CD4-positive, alpha-beta T cell treated with Interleukin-4 for 1 hour (primary cell): ENCODE measurements around the gene MRPL30.
"Not testable (repeated sequence)": the region's sequence is repeated elsewhere in the genome, so short reads cannot be mapped to it uniquely, and the experiment has no call there.

Source experiments
- DNase-seq, 2 donors: peaks; one replicate each; pipeline ENCODE4 v3.0.0-alpha.2; 2020 to 2022

MRPL30 gene

DNA sequence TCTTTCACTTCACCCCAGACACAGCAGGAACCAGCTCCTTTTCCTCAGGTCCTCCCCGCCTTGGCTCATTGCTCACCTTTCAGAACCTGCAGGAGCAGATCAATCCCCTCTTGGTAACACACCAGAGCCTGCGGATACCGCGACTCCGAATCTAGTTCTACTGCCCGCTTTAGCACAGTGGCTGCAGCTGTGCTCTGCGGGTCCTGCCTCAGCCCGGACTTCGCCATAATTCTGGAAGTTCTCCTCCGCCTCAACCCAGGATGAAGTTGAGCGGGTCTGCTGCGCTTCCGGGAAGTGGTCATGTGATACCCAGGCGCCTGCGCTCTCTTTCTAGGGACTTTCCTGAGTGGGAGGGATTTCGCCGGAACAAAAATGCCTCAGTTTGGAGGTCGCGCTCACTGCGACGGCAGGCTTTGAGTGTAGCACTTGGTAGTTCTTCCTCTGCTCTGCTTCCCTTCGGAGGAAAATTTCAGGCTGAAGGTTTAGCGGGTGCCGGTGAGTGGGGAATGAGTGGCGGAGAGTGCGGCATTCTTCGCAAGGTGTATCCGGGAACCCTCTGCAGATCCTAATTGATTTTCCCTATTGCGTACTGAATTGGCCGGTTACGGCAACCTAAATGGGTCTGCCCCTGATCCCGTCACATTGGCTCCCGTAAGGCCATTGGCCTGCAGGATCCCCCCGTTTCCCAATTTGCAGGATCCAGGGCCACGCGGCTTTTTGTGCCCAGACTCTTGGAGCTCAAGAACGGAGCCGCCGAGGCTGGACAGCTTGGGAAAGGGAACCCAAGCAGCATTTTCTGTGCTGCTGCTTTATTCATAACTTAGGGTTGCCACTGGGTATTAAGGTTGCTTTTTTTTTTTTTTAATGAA is at the start of gene MRPL30, which contains the start of gene MITD1:
TSS of gene MRPL30 (plus strand) at position 430 of the 869 bp plus-strand sequence. CDS start 5,020 bp downstream, outside the sequence.
TSS of gene MITD1 (minus strand) at position 304 of the 869 bp plus-strand sequence. CDS start at position 227, 77 bp downstream.
- peak; percentile 92 to 94 for DNase-seq

DNA sequence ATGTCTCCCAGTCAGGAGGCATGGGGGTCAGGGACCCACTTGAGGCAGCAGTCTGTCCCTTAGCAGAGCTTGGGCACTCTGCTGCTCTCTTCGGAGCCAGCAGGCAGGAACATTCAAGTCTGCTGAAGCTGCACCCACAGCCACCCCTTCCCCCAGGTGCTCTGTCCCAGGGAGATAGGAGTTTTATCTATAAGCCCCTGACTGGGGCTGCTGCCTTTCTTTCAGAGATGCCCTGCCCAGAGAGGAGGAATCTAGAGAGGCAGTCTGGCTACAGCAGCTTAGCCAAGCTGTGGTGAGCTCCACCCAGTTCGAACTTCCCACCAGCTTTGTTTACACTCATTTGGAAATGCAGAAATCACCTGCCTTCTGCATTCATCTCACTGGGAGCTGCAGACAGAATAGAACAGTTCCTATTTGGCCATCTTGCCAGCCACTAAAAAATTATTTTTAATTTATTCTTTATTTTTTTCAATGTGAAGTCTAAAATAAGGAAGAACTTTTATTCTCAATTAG is 45.9 kb upstream of the MRPL30 start:
- DNase-seq, result not testable (repeated sequence)

DNA sequence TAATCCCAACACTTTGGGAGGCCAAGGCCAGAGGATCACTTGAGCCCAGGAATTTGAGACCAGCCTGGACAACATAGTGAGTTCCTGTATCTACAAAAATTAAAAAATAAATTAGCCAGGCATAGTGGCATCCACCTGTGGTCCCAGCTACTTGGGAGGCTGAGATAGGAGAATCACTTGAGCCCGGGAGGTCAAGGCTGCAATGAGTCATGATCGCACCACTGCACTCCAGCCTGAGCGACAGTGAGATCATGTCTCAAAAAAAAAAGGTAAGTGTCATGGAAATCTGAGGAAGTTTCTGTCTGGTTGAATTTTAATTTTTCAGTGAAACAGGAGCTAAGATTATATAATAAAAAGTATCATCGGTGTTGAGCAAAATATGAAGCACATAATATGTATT is 42.0 kb upstream of the MRPL30 start:
- DNase-seq, result no peak

DNA sequence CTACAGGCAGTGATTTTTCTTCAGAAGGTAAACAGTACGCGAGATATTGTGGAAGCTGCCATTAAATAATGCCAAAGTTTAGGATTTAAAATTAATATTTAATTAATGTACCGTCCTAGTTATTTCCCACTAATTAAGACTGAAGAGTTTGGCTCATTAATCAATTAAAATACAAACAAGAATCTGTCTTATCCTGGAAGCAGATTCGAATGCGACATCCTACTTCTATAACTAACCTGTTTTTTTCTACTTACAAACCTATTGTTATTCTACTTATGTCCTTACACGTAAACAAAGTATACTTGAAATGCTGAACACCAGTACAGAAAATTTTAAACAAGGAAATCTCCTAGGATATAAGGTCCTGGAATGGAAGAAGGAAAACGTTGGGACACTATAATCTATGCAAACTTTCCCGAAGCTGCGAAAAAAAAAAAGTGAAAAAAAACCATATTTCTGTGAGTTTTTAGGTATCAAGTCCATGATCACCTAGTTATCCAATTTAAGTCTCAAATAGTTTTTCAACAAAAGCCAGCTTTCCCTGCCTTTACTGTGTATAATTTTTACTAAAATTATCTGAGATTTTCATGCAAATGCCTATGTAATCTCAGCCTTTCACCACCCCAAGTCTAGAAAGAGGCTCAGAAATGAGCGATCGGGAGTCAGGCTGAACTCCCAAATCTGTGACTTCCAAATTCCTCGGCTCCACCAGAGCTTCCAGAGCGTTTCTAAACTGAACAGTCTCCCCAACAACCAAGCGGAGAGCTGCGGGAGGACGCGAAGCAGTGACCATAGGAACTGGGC is 40.7 kb upstream of the MRPL30 start:
- DNase-seq, result no peak

DNA sequence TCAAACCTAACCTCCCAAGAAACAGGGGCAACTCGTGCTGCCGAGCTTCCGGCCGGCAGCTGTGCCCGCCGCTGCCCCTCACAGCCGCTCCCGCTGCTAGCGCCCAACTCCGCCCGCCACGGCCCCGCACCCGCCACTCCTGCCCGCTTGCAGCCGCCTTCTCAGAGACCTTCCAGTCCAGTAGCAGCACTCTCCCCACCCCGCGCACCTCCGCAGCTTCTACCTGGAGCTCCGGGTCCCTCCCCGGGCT is 40.2 kb upstream of the MRPL30 start:
- no peak for DNase-seq

DNA sequence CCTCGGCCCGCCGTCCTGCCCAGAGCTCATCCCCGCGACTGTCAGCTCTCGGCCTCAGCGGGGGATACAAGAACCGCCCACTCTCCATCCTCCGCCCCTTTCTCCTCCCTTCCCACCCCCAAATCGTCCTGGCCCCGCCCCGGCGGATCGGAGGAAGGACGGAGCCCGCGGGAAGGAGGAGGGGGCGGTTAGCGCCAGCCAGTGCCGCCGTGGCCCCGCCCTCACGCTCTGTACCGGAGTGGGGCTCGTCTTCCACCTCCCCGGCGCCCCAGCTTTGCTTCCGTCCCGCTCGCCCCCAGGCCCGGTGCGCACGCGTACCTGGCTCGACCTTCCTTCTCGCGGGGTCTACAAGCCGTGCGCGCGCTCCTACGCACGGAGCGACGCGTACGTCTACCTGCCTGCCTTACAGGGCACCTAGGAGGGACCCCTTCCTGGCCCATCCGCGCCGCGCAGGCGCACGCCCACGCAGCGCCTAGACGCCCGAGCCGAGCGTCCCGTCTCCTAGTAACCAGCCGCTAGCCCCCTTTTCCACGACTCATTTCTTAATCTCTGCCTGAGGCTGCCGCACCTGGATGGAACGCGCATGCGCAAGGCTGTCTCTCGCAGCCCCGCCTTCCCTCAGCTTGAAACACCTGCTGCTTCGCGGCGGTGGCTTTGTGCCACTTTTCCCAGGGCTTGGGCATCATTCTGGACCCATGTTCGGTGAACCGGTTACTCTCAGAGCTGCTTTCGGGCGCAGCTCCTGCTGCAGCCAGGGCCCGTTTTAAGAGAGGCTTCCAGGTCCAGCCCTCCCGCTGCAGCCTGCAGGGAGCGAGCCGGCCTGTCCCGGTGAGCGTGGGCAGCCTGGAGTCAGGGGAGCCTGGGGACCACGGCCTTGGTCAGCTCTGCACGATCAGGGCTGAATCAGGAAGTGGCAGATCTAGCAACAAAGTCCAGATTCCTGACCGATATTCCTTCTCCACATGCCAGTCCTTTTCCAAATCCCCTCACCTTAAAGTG is 39.6 kb upstream of the MRPL30 start, which contains the start of gene C2orf15:
TSS of gene C2orf15 (plus strand) at position 598 of the 999 bp plus-strand sequence. CDS start 8,852 bp downstream, outside the sequence.
- peak; percentile 98 for DNase-seq

DNA sequence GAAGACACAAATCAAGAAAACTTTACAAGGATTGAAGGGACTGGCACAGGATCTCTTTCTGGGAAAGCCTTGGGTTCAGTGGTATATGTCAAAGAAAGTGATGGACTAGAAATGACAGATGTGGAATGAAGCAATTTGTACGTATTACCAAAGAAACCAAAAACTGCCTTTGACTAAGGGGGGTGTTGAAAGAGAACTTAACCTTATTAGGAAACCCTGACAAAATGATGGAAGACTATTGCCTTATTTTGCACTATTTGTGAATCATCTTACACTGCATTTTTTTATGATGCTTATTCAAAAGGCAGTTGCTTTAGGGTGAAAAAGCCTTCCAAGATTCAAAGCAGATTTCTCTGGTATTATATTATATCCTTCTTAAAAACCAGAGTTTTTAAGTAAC is 30.3 kb upstream of the MRPL30 start:
- DNase-seq, result no peak

DNA sequence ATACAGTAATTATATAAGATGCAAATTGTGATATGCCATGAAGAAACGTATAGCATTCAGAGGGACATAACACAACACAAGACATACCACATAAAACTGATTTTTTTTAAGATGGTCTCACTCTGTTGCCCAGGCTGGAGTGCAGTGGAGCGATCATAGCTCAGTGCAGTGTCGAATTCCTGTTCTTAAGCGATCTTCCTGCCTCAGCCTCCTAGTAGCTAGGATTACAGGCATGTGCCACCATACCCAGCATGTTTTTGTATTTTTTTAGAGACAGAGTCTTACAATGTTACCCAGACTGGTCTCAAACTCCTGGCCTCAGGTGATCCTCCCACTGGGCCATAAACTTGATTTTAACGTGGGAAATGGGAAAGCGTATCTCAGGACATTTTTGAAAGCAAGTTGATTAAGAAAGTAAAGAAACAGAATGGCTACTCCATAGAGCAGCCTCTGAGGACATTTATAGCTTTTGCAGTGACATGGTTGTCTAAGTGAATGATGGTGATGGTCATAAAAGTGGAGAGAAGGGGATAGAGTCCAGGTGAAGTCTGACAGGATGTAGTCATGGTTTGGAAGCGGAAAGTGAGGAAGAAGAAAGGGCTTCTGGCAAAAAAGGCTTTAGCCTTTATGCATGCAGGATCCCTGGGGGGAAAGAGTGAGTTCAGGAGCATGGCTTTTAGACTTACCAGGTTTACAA is 28.6 kb upstream of the MRPL30 start:
- no peak for DNase-seq

DNA sequence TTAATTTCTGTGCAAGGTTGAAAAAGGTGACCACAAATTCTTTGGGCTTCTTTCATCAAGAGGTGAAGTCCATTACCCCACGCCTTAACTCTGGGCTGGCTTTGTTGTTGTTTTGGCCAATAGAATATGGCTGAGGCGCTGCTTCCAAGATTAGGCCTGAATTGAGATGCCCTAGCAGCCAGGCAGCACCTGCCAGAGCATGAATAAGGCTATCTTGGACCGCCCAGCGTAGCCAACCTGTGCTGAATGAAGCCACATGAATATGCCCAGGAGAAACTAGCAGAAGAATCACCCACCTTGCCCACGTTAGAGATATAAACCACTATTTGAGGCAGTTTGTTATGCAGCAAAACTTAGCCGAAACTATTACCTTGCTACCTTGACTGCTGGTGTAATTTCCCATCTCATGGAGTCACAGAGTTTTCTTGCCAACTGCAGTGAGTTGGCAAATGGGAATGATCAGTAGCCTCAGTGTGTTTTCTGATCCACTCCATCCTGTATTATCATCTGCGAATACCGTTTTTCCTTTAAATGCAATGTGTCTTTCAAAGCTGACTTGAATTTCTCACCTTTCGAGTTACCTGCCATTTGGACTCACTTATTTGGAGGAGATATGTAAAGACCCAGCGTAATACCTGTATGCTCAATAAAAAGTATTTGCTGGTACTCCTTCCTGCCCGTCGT is 26.9 kb upstream of the MRPL30 start:
- no peak for DNase-seq

DNA sequence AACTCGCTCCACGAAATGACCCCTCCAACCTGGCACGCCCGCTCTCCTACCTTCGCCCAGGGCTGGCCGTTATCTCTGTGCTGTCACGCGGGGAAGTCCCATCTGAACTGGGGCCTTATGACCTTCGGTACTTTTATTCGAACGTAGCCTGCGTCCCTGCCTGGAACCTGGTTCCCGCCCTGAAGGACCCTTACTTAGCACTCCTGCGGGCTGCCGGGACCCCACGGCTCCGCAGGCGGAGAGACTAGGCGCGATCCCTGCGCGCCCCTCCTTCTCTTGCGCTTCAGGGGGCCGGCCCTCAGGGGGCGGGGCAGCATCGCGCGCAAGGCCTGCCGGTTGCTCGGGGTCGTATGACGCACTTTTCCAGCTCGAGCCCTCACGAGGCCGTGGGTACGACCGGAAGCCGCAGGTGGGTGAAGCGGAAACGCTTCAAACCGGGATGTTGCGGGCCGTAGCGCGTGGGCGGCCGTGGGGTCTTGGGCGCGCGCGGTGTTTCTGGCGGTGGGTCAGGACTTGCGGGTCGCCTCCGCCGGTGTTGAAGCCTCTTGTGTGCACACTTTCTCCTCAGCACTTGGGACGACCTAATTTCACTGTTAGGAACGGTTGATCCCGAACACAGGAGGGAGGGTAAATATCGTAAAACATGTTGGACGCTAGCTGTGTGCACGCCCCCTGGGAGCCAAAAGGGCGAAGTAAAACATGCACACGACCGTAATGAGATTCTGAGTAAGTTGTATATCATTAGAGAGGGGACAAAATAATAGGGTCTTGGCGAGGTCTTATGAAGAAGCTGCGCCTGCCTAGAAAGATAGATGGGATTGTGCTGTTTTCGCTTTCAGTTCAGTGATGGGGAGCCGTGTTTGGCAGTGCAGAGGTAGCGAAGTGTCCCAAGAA is 26.1 kb upstream of the MRPL30 start, which contains the start of the genes LIPT1 and TSGA10:
TSS of gene LIPT1 (plus strand) at position 325 of the 894 bp plus-strand sequence. CDS start 6,991 bp downstream, outside the sequence.
TSS of gene TSGA10 (minus strand) at position 300 of the 894 bp plus-strand sequence. CDS start 45,503 bp downstream, outside the sequence.
- DNase-seq, result peak; percentile 90 to 92

DNA sequence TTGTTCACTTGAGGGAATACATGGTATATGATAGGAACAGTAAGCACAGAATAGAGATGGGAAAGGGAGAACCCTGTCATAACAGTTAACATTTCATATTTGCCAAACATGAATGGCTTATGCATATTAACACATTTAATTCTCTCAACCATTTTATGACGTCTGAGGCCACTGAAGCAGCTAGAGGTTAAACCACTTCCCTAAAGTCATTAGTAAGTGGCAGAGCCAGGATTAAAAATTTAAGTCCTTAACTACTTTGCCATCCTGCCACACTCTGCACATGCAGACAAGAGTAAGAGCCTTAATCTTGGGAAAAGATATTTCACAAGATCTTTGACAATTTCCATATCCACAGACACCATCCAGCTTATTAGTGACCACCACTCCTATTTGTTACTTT is 24.1 kb upstream of the MRPL30 start:
- no peak for DNase-seq

DNA sequence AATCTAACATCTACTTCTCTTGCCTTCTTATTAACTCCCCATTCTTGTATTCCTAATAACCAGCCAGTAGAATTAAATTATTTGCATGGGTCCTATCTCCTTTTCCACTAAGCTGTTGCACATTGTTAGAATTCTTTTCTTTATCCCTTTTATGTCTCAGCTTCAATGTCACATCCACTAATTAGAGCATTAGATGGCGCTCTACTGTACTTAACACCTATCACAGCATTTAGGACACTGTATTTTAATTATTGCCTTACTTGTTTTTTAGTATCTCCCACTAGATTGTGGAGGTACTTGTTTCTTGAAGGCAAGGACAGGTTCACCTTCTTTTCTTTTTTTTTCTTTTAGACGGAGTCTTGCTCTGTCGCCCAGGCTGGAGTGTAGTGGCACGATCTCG is 22.4 kb upstream of the MRPL30 start:
- DNase-seq, result no peak

DNA sequence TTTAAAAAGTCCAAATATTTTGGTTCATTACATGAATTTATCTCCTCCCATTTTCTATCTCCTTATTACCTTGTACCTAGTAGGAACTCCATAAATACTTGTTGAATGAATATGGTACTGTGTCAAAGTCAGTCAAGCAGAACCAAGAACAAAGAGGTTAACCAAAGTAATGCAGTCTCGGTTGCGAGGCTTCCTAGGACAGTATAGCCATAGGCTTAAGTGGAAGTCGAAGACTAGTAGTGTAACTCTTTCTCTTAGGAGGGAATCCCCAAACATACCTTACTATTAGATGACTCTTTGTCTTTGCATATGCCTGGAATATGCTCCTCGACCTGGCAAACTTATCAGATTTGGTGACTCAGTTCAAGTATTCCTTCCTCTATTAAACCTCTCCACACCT is 21.4 kb upstream of the MRPL30 start:
- DNase-seq, result no peak

DNA sequence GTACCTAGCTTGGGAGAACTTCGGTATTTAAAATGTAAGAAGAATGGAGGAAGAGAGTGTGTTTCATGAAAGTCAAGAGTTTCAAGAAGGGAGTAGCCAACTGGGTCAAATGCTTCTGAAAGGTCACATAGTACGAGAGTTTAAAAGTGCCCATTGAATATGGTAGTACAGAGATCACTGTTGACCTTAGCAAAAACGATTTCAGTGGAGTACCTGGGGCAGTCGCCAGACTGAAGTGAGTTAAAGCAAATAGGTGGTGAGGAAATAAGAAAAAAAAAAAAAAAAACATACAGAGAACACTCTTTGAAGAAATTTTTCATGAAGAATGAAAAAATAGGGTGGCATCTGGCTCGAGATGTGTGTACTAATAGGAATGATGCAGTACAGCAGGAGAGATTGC is 14.8 kb upstream of the MRPL30 start:
- DNase-seq, result no peak

DNA sequence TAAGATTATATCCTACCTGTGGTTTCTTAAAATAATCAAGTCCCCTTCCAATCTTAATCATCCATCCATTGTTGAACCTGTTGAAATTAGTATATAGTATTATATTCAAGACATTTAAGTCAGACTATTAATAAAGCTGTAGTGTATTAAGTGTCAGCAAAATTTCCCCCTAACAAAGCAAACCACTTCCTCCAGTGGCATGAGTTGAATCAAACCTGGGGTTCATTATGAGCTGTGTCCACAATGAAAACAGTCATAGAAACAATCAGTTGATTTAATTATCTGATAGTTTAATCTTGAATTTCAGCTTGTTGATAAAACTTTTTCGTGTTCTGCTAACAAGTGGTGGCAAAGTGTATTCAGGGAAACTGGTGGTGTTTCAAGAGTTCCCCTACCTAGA is 11.4 kb upstream of the MRPL30 start:
- DNase-seq, result no peak

DNA sequence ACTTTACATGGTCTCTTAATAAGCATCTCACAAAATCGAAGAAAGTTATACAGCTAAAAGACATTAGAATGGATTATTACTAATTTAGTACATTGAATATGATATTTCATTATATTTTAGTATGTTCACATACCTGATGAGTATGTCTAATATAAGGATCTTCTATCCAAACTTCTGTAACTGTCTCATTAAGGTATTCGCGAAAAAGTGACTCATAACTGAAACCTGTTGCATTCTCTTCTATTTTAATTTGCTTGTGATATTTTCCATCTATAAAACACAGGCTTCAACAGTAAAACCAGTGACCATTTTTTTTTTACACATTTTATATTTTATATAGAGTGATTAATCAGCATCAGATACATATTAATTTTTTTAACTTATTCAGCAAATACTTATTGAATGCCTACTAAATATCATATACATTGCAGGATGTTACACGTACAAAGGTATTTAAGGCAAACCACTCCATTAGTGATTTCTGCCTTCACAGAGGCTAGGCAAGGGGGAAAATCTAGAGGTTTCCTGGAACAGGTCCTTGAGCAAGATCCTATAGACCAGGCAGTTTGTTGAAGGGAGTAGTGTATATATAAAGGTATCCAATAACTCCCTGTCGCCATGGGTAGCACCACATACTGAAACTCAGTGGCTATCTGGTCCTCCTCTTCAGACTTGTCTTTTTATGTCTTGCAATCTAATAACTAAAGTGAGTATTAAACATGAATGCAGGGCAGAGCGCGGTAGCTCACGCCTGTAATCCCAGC is 9.4 kb upstream of the MRPL30 start:
- DNase-seq, result no peak

DNA sequence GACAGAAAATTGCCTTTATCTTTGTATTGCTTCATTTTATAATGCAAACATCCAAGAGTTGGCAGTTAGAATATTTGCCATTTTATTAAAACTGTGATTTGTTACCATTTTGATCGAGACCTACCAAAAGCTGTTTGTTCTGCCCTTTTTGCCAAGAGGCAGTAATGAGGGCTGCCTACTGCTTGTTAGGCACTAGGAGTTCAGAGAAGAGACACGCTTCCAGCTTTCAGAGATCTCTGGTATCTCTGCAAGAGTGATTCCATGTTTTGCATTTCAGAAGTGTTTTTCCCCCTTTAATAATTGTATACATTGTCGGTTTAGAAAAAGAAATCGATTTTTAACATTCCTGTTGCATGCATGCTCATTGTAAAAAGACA is 628 bp downstream of the MRPL30 start:
- DNase-seq, result no peak

DNA sequence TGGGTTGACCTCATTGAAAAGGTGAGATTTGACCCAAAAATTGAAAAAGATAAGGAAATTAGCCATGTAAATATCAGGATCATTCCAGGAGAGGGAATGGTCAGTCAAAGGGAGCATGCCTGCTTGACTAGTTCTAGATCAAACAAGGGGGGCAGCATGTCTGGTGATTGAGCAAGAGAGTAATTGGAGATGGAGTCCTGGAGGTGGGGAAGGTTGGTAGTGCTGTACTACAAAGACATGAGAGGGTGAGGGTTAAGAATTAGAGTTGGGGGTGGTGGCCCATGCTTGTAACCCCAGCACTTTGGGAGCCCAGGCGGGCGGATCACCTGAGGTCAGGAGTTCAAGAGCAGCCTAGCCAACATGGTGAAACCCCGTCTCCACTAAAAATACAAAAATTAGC is 2.0 kb downstream of the MRPL30 start:
- DNase-seq, result no peak

DNA sequence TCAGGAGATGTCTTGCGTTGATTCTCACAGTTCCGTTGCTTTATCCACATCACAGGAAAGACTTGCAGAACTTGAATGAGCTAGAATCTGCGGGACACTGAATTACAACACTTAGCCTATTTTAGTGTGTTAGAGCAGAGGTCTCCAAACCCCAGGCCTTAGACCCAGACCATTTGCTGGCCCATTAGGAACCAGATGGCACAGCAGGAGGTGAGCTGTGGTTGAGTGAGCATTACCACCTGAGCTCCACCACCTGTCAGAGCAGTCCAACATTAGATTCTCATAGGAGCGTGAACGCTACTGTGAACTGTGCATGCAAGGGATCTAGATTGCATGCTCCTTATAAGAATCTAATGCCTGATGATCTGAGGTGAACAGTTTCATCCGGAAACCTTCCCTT is 3.8 kb downstream of the MRPL30 start:
- no peak for DNase-seq
